OCI-LY1 (cell line): Measurements from ENCODE around the gene ZNF609.

Experiments used
- H2AFZ ChIP-seq: fragments of 200-600 bp; sonication (generic), shearing (Covaris generic); 2 replicates; pipeline ENCODE4 v1.6.0; 2014; ENCODE audit warnings: antibody characterized with exemption, mild to moderate bottlenecking, low read length
- H3F3A ChIP-seq: fragments of 200-600 bp; sonication (generic), shearing (Covaris generic); 2 replicates; pipeline ENCODE4 v1.6.0; 2014; ENCODE audit warnings: mild to moderate bottlenecking, antibody characterized with exemption, low read length, moderate library complexity; ENCODE audit not compliant: insufficient read depth
- H3K27ac ChIP-seq: fragments of 200-600 bp; sonication (generic); 2 replicates; pipeline ENCODE4 v1.5.1; 2014; ENCODE audit warnings: low read length, mixed run types, mild to moderate bottlenecking, low read depth; ENCODE audit not compliant: poor library complexity, severe bottlenecking
- H3K27me3 ChIP-seq: fragments of 200-600 bp; sonication (generic); 2 replicates; pipeline ENCODE4 v1.6.0; 2014; ENCODE audit warnings: antibody characterized with exemption, mild to moderate bottlenecking, low read length, moderate library complexity; ENCODE audit not compliant: insufficient read depth
- H3K36me3 ChIP-seq: fragments of 200-600 bp; sonication (generic); 2 replicates; pipeline ENCODE4 v1.6.1; 2014; ENCODE audit warnings: mild to moderate bottlenecking, antibody characterized with exemption, low read length, moderate library complexity, mixed read lengths; ENCODE audit not compliant: insufficient read depth
- H3K4me1 ChIP-seq: fragments of 200-600 bp; sonication (generic); 2 replicates; pipeline ENCODE4 v1.5.1; 2014; ENCODE audit warnings: mild to moderate bottlenecking, low read length, moderate library complexity; ENCODE audit not compliant: insufficient read depth, severe bottlenecking
- H3K4me2 ChIP-seq: fragments of 200-600 bp; sonication (generic), shearing (Covaris generic); 2 replicates; pipeline ENCODE4 v1.6.1; 2014; ENCODE audit warnings: low read length
- H3K4me3 ChIP-seq: fragments of 200-600 bp; sonication (generic); 2 replicates; pipeline ENCODE4 v1.5.1; 2014; ENCODE audit warnings: low read length, low read depth, mild to moderate bottlenecking, mixed read lengths; ENCODE audit not compliant: poor library complexity, severe bottlenecking
- H3K79me2 ChIP-seq: fragments of 200-600 bp; shearing (Covaris generic); 2 replicates; pipeline ENCODE4 v1.6.1; 2016; ENCODE audit warnings: mixed run types, low read length, mixed read lengths; ENCODE audit not compliant: insufficient read depth
- H3K9ac ChIP-seq: fragments of 200-600 bp; sonication (generic), shearing (Covaris generic); 2 replicates; pipeline ENCODE4 v1.6.1; 2014; ENCODE audit warnings: mild to moderate bottlenecking, low read length, mixed read lengths
- H3K9me2 ChIP-seq: fragments of 200-600 bp; sonication (generic), shearing (Covaris generic); 2 replicates; pipeline ENCODE4 v1.6.1; 2014; ENCODE audit warnings: low read depth, mild to moderate bottlenecking, low read length, mixed read lengths
- H3K9me3 ChIP-seq: fragments of 200-600 bp; shearing (Covaris generic); 2 replicates; pipeline ENCODE4 v1.6.1; 2014; ENCODE audit warnings: low read length, mixed read lengths
- H4K20me1 ChIP-seq: fragments of 200-600 bp; sonication (generic), shearing (Covaris generic); 2 replicates; pipeline ENCODE4 v1.6.0; 2016; ENCODE audit warnings: mild to moderate bottlenecking, low read length; ENCODE audit not compliant: insufficient read depth
- CTCF ChIP-seq: fragments of 200-600 bp; sonication (generic), shearing (Covaris generic); IDR thresholded peaks from 2 replicates; pipeline ENCODE4 v1.5.1; 2017; ENCODE audit warnings: mild to moderate bottlenecking, antibody characterized with exemption, low read length, moderate library complexity, mixed read lengths
- EZH2 ChIP-seq: fragments of 200-600 bp; sonication (generic), shearing (Covaris generic); IDR thresholded peaks from 2 replicates; pipeline ENCODE4 v1.8.0; 2017; ENCODE audit warnings: borderline replicate concordance, mixed run types, mild to moderate bottlenecking, antibody characterized with exemption, low read length, moderate library complexity, mixed read lengths

The ZNF609 gene

GRCh38 chr15:64580696-64581407 is 120.5 kb downstream of the ZNF609 start:
- Histone ChIP-seq H3K36me3 (0 out of 2 replicates have a peak, but pooled peaks cover 6% of the 10 kb centered on the region), H4K20me1 (no peaks in the 10 kb centered on the region), H3K27me3 (no peaks in the 10 kb centered on the region), H3K9me3 (peaks cover 10% of the 10 kb centered on the region), H3K27ac (no peak overlapping the region), H3F3A (0 out of 2 replicates have a peak, but pooled peaks cover 4% of the 10 kb centered on the region), H3K9me2 (no peaks in the 10 kb centered on the region), H3K4me3 (no peak overlapping the region), H3K9ac (no peak overlapping the region), H3K4me2 (no peak overlapping the region), H3K4me1 (no peaks in the 10 kb centered on the region), H3K79me2 (peaks cover 5% of the 10 kb centered on the region; the same call in 1 of the 2 replicates), H2AFZ (no peak overlapping the region)
- TF ChIP-seq EZH2 (no peak), CTCF (no peak)

- Histone ChIP-seq H3K4me1 (no peaks in the 10 kb centered on the region), H3K79me2 (0 out of 2 replicates have a peak, but pooled peaks cover 2% of the 10 kb centered on the region), H2AFZ (no peak overlapping the region), H3F3A (0 out of 2 replicates have a peak, but pooled peaks cover 4% of the 10 kb centered on the region), H3K36me3 (0 out of 2 replicates have a peak, but pooled peaks cover 6% of the 10 kb centered on the region), H3K9me3 (peaks cover 10% of the 10 kb centered on the region), H3K27me3 (no peaks in the 10 kb centered on the region), H4K20me1 (no peaks in the 10 kb centered on the region), H3K9me2 (no peaks in the 10 kb centered on the region), H3K9ac (no peak overlapping the region), H3K4me3 (no peak overlapping the region), H3K27ac (no peak overlapping the region), H3K4me2 (no peak overlapping the region)
- no peak for TF ChIP-seq CTCF
- no peak for TF ChIP-seq EZH2
Observed at GRCh38 chr15:64581408-64581761, 121.0 kb downstream of the ZNF609 start.

GRCh38 chr15:64582202-64582601 is 121.8 kb downstream of the ZNF609 start:
- H3K9me2 ChIP-seq: no peaks in the 10 kb centered on the region
- H4K20me1 ChIP-seq: no peaks in the 10 kb centered on the region
- no peak overlapping the region for H3K4me3 ChIP-seq
- no peak overlapping the region for H3K9ac ChIP-seq
- H3K27me3 ChIP-seq: no peaks in the 10 kb centered on the region
- 0 out of 2 replicates have a peak, but pooled peaks cover 6% of the 10 kb centered on the region for H3K36me3 ChIP-seq
- peaks cover 10% of the 10 kb centered on the region for H3K9me3 ChIP-seq
- no peak overlapping the region for H3K27ac ChIP-seq
- H3K4me1 ChIP-seq: peaks cover under 1% of the 10 kb centered on the region
- no peak for TF ChIP-seq CTCF
- no peak for TF ChIP-seq EZH2
- H3K79me2 ChIP-seq: peaks cover 7% of the 10 kb centered on the region
- peaks cover 12% of the 10 kb centered on the region; the same call in 1 of the 2 replicates for H3F3A ChIP-seq
- no peak overlapping the region for H2AFZ ChIP-seq
- H3K4me2 ChIP-seq: no peak overlapping the region
